ENCODE data around the gene DUSP1. TPM values are rescaled to one million over a fixed set of nuclear protein-coding genes. Genes with fewer than 3 reads are reported as not detected.
A peak's percentile ranks its signal among the peaks of the same experiment; 100 is the strongest.
"Not testable (repeated sequence)": the region's sequence is repeated elsewhere in the genome, so short reads cannot be mapped to it uniquely, and the experiment has no call there.

Gene DUSP1
- total RNA-seq, 1 donor = 2,121 TPM

- peak in 1 of 3 donors; percentile 33 for DNase-seq (ENCODE audit: low read depth in 2 of 3, low spot score in 2 of 3)
Observed at GRCh38 chr5:172798422-172799215, 27.6 kb upstream of the DUSP1 start.

- DNase-seq (ENCODE audit: low read depth in 2 of 3, low spot score in 2 of 3) = no peak
Observed at GRCh38 chr5:172797771-172798191, 26.8 kb upstream of the DUSP1 start.

- DNase-seq (ENCODE audit: low read depth in 2 of 3, low spot score in 2 of 3) = no peak
Observed at GRCh38 chr5:172796306-172796705, 25.3 kb upstream of the DUSP1 start.

DNA sequence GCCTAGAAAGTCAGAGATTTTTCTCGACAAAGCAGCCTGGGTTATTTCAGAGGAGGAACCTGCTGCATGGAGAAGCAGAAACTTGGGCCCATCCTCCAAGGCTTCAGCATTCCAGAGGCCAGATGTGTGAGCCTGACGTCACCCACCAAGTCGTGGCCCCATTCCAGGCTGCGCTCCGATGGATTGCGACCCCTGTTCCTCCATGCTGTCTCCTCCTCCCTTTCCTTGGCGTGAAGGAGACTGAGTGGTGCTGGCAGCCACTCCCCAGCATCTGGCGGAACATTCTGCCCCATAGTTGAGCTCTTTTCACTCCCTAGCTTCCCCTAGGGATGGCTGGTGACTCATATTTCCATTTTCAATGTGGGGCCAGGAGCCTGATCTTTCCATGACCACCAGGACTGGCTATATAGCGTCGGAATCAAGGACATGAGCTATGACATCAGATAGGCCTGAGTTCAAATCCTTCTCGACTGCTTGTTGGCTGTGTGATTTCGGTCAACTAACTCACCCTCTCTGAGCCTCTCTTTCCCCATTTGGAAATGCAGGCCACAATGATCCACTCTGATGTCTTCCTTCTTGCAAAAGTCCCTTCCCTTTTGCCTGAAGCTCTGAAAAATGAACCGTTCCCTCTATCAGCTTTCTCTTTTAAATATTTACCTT lies 24.5 kb upstream of the DUSP1 start:
- no peak for DNase-seq (ENCODE audit: low read depth in 2 of 3, low spot score in 2 of 3)

GRCh38 chr5:172793577-172794488 lies 22.8 kb upstream of the DUSP1 start:
- DNase-seq (ENCODE audit: low read depth in 2 of 3, low spot score in 2 of 3) = peak in 1 of 3 donors; percentile 50

- no peak for DNase-seq (ENCODE audit: low read depth in 2 of 3, low spot score in 2 of 3)
Observed at GRCh38 chr5:172792701-172793570, 21.9 kb upstream of the DUSP1 start.

GRCh38 chr5:172791726-172792445 lies 20.9 kb upstream of the DUSP1 start:
- DNase-seq (ENCODE audit: low read depth in 2 of 3, low spot score in 2 of 3) = no peak

DNA sequence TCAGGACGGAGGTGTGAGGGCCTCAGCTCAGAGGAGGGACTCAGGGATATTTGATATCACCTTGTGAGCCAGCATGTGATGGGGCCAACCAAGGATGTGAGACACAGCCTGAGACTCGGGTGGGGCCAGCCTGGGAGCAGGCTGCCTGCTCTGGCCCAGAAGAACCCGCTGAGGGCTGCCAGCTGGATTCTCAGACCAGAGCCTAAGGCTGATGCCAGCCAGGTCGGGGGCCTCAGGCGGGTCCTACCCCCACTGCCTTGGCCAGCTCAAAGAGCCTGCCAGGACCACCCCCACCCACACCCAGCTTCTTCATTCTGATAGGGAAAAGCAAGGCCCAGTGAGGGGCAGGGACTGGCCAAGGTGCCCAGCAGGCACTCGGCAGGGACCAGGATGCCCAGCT lies 20.3 kb upstream of the DUSP1 start:
- no peak for DNase-seq (ENCODE audit: low read depth in 2 of 3, low spot score in 2 of 3)

DNA sequence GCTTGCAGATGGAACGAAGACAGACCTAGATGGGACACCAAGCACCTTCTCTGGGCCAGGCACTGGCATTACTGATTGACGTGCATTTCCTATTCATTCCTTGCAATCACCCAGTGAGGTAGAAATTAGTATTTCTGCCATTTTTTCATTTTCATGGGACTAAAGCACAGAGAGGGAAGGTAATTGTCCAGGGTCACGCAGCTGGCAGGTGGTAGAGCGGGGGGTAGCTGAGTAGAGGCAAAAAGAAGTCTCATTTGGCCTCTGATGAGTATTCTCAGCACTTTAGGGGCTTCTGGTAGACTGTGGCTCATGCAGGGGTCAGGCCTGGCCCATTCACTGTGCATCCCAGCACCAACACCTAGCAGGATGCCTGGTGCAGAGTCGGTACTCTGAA lies 19.5 kb upstream of the DUSP1 start:
- no peak for DNase-seq (ENCODE audit: low read depth in 2 of 3, low spot score in 2 of 3)

DNA sequence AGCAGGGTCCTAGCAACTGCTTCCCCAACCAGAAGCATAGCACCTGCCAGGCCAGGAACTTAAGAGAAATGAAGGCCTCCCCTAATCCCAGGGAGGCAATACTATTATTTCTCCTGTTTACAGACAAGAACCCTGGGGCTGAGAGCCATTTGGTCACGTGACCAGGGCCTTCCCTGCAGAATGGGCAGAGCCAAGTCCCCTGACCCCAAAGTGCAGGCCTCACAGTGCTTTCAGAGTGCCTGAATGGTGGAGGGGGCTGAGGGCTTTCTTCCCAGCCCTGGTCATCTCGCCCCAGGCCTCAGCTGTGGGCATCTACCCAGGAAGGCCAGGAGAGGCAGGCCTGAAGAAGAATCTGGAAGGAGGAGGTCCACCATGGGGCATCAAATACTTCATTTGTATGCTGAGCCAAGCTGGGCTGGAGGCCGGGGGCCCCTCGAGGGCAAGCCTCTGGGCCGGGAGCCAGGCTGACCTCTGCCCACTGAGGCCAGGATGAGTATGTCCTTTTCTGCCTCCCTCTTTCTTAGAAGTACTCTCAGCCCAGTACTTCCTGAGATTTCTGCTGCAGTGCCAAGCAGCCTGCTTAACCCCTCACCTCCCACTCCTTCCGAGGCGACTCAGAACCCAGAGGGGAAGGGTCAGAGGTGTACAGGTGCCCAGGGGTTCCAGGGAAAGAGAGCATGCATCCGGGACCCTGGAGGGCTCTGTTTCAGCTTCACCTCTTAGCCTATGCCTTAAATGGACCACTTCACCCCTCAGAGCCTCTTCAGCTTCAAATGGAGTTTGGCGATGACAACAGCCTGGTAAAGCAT lies 18.9 kb upstream of the DUSP1 start:
- DNase-seq (ENCODE audit: low read depth in 2 of 3, low spot score in 2 of 3) = no peak

DNA sequence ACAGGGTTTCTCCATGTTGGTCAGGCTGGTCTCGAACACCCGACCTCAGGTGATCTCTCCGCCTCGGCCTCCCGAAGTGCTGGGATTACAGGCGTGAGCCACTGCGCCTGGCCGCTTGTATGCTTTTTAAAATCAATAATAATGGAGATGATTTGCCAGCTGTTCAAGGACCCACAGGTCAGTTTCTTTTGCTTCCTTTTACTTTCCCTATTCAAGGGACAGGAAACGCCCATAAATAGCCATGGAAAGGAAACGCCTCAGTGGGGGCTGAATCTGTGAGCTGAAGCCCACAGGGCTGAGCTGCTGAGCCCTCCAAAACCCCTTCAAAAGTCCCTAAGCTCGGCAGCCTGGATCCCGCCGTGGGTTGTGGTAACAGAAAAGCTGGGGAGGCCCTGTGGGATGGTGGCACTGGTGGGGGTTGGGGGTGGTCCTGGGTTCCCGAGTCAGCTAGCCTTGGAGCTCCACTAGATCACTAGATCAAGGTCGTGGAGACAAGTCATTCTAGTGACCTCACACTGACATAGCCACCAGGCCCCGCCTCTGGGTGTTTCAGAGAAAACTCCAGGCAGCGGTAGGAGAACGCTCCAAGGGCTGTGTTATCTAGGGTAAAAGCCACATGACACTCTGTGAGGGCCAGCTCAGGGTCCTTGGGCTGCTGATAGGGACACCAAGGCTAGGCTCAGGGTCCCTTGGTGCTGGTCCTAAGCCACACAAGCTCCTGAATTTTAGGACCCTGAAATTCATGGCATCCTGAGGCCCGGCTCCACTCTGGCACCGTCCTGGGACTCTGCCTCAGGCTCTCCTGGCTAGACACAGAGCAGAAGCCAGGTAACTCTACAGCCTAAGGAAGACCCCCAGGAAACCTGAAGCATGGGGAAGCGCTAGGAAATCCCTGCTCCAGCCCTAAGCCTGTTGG lies 18.0 kb upstream of the DUSP1 start:
- peak in 1 of 3 donors; percentile 56 for DNase-seq (ENCODE audit: low read depth in 2 of 3, low spot score in 2 of 3)

GRCh38 chr5:172787538-172787937 lies 16.5 kb upstream of the DUSP1 start:
- DNase-seq (ENCODE audit: low read depth in 2 of 3, low spot score in 2 of 3) = not testable (repeated sequence)

GRCh38 chr5:172786736-172787462 lies 15.9 kb upstream of the DUSP1 start:
- no peak for DNase-seq (ENCODE audit: low read depth in 2 of 3, low spot score in 2 of 3)

DNA sequence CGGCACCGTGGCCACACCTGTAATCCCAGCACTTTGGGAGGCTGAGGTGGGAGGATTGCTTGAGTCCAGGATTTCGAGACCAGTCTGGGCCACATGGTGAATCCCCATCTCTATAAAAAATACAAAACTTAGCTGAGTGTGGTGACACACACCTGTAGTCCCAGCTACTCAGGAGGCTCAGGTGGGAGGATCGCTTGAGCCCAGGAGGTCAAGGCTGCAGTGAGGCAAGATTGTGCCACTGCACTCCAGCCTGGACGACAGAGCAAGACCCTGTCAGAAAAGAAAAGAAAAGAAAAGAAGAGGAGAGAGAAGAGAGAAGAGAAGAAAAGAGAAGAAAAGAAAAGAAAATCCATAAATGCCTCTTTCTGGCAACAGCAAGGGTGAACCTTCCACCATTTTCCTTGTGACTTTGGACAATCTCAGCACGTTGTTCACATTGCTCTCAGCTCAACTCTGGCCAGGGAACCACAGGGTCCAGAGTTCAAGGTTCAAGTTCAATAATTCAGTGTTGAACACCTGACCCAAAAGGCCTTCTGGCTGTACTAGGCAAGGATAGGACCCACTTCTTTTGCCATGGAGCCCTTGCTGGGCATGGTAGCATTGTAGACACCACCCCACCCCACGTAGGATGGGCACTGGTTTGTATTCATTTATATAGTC lies 14.6 kb upstream of the DUSP1 start:
- no peak for DNase-seq (ENCODE audit: low read depth in 2 of 3, low spot score in 2 of 3)

GRCh38 chr5:172784162-172784561 lies 13.2 kb upstream of the DUSP1 start:
- DNase-seq (ENCODE audit: low read depth in 2 of 3, low spot score in 2 of 3) = not testable (repeated sequence)

DNA sequence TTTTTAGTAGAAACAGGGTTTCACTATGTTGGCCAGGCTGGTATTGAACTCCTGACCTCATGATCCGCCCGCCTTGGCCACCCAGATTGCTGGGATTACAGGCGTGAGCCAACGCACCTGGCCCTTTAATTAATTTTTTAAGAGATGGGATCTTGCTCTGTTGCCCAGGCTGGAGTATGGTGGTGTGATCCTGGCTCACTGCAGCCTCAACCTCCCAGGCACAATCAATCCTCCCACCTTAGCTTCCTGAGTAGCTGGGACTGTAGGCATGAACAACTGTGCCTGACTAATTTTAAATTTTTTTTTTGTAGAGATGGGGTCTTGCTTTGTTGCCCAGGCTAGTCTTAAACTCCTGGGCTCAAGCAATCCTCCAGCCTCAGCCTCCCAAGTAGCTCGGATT lies 12.3 kb upstream of the DUSP1 start:
- not testable (repeated sequence) for DNase-seq (ENCODE audit: low read depth in 2 of 3, low spot score in 2 of 3)
